GM12878 (cell line): ENCODE results near the gene SENP5. TPM values are rescaled to one million over a fixed set of nuclear protein-coding genes. Genes with fewer than 3 reads are reported as not detected.

Source experiments
- GABPA ChIP-seq: IDR thresholded peaks from 2 replicates; pipeline ENCODE4 v1.6.1; 2014; ENCODE audit warnings: antibody characterized with exemption, low read depth, mild to moderate bottlenecking, inconsistent platforms
- KAT2A ChIP-seq: conservative IDR thresholded peaks from 2 replicates; pipeline ENCODE4 v1.6.1; 2011; ENCODE audit warnings: low read depth, low read length; ENCODE audit not compliant: control insufficient read depth
- NBN ChIP-seq: fragments of 450-650 bp; IDR thresholded peaks from 2 replicates; pipeline ENCODE4 v1.6.1; 2016
- PBX3 ChIP-seq: IDR thresholded peaks from 2 replicates; pipeline ENCODE4 v1.6.1; 2011; ENCODE audit warnings: mild to moderate bottlenecking, low read depth, low read length, moderate library complexity; ENCODE audit not compliant: insufficient replicate concordance
- POLR2A ChIP-seq: IDR thresholded peaks from 2 replicates; pipeline ENCODE4 v1.6.1; 2011; ENCODE audit warnings: low read depth, mild to moderate bottlenecking, low read length
- RB1 ChIP-seq: fragments of 450-650 bp; formaldehyde crosslinking; IDR thresholded peaks from 2 replicates; pipeline ENCODE4 v1.6.1; 2017; ENCODE audit warnings: mild to moderate bottlenecking, borderline replicate concordance
- USF1 ChIP-seq: IDR thresholded peaks from 2 replicates; pipeline ENCODE4 v1.6.1; 2011; ENCODE audit warnings: borderline replicate concordance, low read depth, mild to moderate bottlenecking, moderate library complexity, mixed read lengths, low read length; ENCODE audit not compliant: insufficient read depth; ENCODE audit errors: extremely low read length
- ZNF217 ChIP-seq: fragments of 450-650 bp; IDR thresholded peaks from 2 replicates; pipeline ENCODE4 v1.6.1; 2017; ENCODE audit warnings: antibody characterized with exemption, mild to moderate bottlenecking
- polyA plus RNA-seq, 11 experiments: library from polyadenylated mRNA; depleted of rRNA in 4 of 11; unstranded in 6 of 11; stranded (reverse) in 5 of 11; fragments of >200 nt; fragmentation: Nextera tagmentation in 4 of 11; fragmentation: Illumina TruSeq in 1 of 11; extraction: Ambion mirVana in 4 of 11; extraction: Trizol in 1 of 11; gene quantifications; 1 replicate in 1 of 11; 2 replicates in 10 of 11; pipeline versions ENCODE4 v1.2.1 to v1.2.3, GENCODE V29; 2011 to 2016; ENCODE audit warnings: inconsistent platforms in 2 of 11, missing spikeins in 2 of 11, low read depth in 1 of 11
- total RNA-seq, 4 experiments: library from RNA; depleted of rRNA in 3 of 4; stranded (reverse); fragments of >200 nt in 3 of 4; fragmentation: Illumina TruSeq in 1 of 4; extraction: Trizol in 1 of 4; gene quantifications; 2 replicates each; pipeline versions ENCODE4 v1.2.1 to v1.2.3, GENCODE V29; 2013 to 2021
- TF ChIP-seq, protein P1 (sequence below): fragments of 450-650 bp; IDR thresholded peaks from 2 replicates; pipeline ENCODE4 v1.6.1; 2017; ENCODE audit warnings: mild to moderate bottlenecking, moderate library complexity
- TF ChIP-seq, protein P2 (sequence below): fragments of 450-650 bp; IDR thresholded peaks from 2 replicates; pipeline ENCODE4 v1.6.1; 2018; ENCODE audit warnings: borderline replicate concordance, mild to moderate bottlenecking; ENCODE audit not compliant: partially characterized antibody

Gene SENP5
- total and polyA plus RNA-seq, 10 of the 15 experiments (the other 5 are each of a cell fraction or from before 2014, with no cell fraction given), result 6.4 to 28.4 (median 15.6) TPM

DNA sequence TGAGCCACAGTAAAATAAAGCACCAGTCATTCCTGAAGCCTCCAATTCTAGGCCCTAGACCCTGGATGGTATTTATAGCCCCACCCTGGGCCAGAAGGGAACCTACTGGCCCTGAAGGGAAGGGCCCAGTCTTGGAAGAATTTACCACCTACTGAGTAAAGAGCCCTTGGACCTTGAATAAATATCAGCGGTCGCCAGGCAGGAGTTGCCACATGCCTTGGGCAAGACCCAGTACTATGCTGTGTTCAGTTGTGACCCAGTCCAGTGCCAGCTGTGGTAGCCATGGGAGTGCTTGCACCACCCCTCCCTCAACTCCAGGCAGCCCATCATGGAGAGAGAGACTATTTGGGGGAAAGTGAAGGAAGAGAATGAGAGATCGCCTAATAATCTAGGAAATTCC lies 47.7 kb downstream of the SENP5 start (continued):
- TF ChIP-seq, protein P1, sequence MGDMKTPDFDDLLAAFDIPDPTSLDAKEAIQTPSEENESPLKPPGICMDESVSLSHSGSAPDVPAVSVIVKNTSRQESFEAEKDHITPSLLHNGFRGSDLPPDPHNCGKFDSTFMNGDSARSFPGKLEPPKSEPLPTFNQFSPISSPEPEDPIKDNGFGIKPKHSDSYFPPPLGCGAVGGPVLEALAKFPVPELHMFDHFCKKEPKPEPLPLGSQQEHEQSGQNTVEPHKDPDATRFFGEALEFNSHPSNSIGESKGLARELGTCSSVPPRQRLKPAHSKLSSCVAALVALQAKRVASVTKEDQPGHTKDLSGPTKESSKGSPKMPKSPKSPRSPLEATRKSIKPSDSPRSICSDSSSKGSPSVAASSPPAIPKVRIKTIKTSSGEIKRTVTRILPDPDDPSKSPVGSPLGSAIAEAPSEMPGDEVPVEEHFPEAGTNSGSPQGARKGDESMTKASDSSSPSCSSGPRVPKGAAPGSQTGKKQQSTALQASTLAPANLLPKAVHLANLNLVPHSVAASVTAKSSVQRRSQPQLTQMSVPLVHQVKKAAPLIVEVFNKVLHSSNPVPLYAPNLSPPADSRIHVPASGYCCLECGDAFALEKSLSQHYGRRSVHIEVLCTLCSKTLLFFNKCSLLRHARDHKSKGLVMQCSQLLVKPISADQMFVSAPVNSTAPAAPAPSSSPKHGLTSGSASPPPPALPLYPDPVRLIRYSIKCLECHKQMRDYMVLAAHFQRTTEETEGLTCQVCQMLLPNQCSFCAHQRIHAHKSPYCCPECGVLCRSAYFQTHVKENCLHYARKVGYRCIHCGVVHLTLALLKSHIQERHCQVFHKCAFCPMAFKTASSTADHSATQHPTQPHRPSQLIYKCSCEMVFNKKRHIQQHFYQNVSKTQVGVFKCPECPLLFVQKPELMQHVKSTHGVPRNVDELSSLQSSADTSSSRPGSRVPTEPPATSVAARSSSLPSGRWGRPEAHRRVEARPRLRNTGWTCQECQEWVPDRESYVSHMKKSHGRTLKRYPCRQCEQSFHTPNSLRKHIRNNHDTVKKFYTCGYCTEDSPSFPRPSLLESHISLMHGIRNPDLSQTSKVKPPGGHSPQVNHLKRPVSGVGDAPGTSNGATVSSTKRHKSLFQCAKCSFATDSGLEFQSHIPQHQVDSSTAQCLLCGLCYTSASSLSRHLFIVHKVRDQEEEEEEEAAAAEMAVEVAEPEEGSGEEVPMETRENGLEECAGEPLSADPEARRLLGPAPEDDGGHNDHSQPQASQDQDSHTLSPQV, result no peak
- TF ChIP-seq KAT2A (no peak), ZNF217 (no peak), USF1 (no peak), NBN (no peak), PBX3 (no peak), POLR2A (no peak), GABPA (no peak), RB1 (no peak)
- TF ChIP-seq, protein P2, sequence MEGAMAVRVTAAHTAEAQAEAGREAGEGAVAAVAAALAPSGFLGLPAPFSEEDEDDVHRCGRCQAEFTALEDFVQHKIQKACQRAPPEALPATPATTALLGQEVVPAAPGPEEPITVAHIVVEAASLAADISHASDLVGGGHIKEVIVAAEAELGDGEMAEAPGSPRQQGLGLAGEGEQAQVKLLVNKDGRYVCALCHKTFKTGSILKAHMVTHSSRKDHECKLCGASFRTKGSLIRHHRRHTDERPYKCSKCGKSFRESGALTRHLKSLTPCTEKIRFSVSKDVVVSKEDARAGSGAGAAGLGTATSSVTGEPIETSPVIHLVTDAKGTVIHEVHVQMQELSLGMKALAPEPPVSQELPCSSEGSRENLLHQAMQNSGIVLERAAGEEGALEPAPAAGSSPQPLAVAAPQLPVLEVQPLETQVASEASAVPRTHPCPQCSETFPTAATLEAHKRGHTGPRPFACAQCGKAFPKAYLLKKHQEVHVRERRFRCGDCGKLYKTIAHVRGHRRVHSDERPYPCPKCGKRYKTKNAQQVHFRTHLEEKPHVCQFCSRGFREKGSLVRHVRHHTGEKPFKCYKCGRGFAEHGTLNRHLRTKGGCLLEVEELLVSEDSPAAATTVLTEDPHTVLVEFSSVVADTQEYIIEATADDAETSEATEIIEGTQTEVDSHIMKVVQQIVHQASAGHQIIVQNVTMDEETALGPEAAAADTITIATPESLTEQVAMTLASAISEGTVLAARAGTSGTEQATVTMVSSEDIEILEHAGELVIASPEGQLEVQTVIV, result no peak
